Measurements from ENCODE around the gene DMRT1.

Gene DMRT1

GRCh38 chr9:926976-927375, 85.5 kb downstream of the DMRT1 start:
- Histone ChIP-seq H3K14ac (ENCODE audit: low read length) (no peak overlapping the region), H2BK120ac (ENCODE audit: low read depth, low read length) (no peak overlapping the region), H3K36me3 (replicated peaks in 1 of 2; ENCODE audit: control insufficient read depth in 2 of 2, insufficient read depth in 2 of 2, low read length in 2 of 2) (no peaks in the 10 kb centered on the region), H3K27me3 (ENCODE audit: control insufficient read depth in 3 of 3, insufficient read depth in 3 of 3, low read depth in 1 of 3, low read length in 3 of 3) (no peaks in the 10 kb centered on the region), H2BK15ac (ENCODE audit: low read length) (no peak overlapping the region), H3K4ac (ENCODE audit: low read length) (no peak overlapping the region), H3K4me2 (ENCODE audit: insufficient read depth, low read length, poor library complexity, severe bottlenecking) (no peak overlapping the region), H2AK5ac (ENCODE audit: low read depth, low read length) (no peak overlapping the region), H2BK5ac (ENCODE audit: low read length) (no peak overlapping the region), H3K4me3 (ENCODE audit: low read length in 2 of 2) (no peak overlapping the region), H3K23ac (ENCODE audit: low read depth, low read length, poor library complexity) (no peak overlapping the region), H3K4me1 (ENCODE audit: control insufficient read depth in 2 of 2, insufficient read depth in 1 of 2, low read depth in 1 of 2, low read length in 2 of 2) (no peaks in the 10 kb centered on the region), H3K27ac (replicated peaks; ENCODE audit: low read length) (no peak overlapping the region), H4K91ac (ENCODE audit: low read depth, low read length, poor library complexity) (no peak overlapping the region), H2AFZ (ENCODE audit: low read length) (no peak overlapping the region), H4K8ac (ENCODE audit: low read depth, low read length) (no peak overlapping the region), H3K9me3 (replicated peaks in 1 of 2; ENCODE audit: control insufficient read depth in 2 of 2, insufficient read depth in 1 of 2, low read depth in 1 of 2, low read length in 2 of 2) (no peaks in the 10 kb centered on the region), H3K9ac (ENCODE audit: low read depth, low read length, poor library complexity) (no peak overlapping the region), H3K79me1 (ENCODE audit: low read depth, low read length) (no peaks in the 10 kb centered on the region), H3K18ac (ENCODE audit: low read length) (no peak overlapping the region), H2BK12ac (ENCODE audit: low read length) (no peak overlapping the region)
- no CpG with 5 or more reads among the region's 8 CpGs for WGBS, 2 donors (ENCODE audit: extremely low coverage in 2 of 2, insufficient read length in 2 of 2, insufficient replicate concordance in 1 of 2)
- no peak for DNase-seq (ENCODE audit: low spot score)

GRCh38 chr9:928363-929042, 87.0 kb downstream of the DMRT1 start:
- Histone ChIP-seq H3K4me1 (ENCODE audit: control insufficient read depth in 2 of 2, insufficient read depth in 1 of 2, low read depth in 1 of 2, low read length in 2 of 2) (no peaks in the 10 kb centered on the region), H3K79me1 (ENCODE audit: low read depth, low read length) (no peaks in the 10 kb centered on the region), H3K27me3 (ENCODE audit: control insufficient read depth in 3 of 3, insufficient read depth in 3 of 3, low read depth in 1 of 3, low read length in 3 of 3) (no peaks in the 10 kb centered on the region), H3K4ac (ENCODE audit: low read length) (no peak overlapping the region), H2AK5ac (ENCODE audit: low read depth, low read length) (no peak overlapping the region), H3K9me3 (replicated peaks in 1 of 2; ENCODE audit: control insufficient read depth in 2 of 2, insufficient read depth in 1 of 2, low read depth in 1 of 2, low read length in 2 of 2) (no peaks in the 10 kb centered on the region), H4K8ac (ENCODE audit: low read depth, low read length) (no peak overlapping the region), H3K27ac (replicated peaks; ENCODE audit: low read length) (no peak overlapping the region), H2BK120ac (ENCODE audit: low read depth, low read length) (no peak overlapping the region), H3K4me3 (ENCODE audit: low read length in 2 of 2) (no peak overlapping the region), H3K14ac (ENCODE audit: low read length) (no peak overlapping the region), H3K18ac (ENCODE audit: low read length) (no peak overlapping the region), H2BK12ac (ENCODE audit: low read length) (no peak overlapping the region), H3K23ac (ENCODE audit: low read depth, low read length, poor library complexity) (no peak overlapping the region), H4K91ac (ENCODE audit: low read depth, low read length, poor library complexity) (no peak overlapping the region), H3K36me3 (replicated peaks in 1 of 2; ENCODE audit: control insufficient read depth in 2 of 2, insufficient read depth in 2 of 2, low read length in 2 of 2) (no peaks in the 10 kb centered on the region), H3K9ac (ENCODE audit: low read depth, low read length, poor library complexity) (no peak overlapping the region), H2BK15ac (ENCODE audit: low read length) (no peak overlapping the region), H3K4me2 (ENCODE audit: insufficient read depth, low read length, poor library complexity, severe bottlenecking) (no peak overlapping the region), H2BK5ac (ENCODE audit: low read length) (no peak overlapping the region), H2AFZ (ENCODE audit: low read length) (no peak overlapping the region)
- no peak for DNase-seq (ENCODE audit: low spot score)
- no CpG with 5 or more reads among the region's 6 CpGs for WGBS, 2 donors (ENCODE audit: extremely low coverage in 2 of 2, insufficient read length in 2 of 2, insufficient replicate concordance in 1 of 2)

- Histone ChIP-seq H2AFZ (ENCODE audit: low read length) (no peak overlapping the region), H2BK120ac (ENCODE audit: low read depth, low read length) (no peak overlapping the region), H3K27me3 (ENCODE audit: control insufficient read depth in 3 of 3, insufficient read depth in 3 of 3, low read depth in 1 of 3, low read length in 3 of 3) (no peaks in the 10 kb centered on the region), H4K8ac (ENCODE audit: low read depth, low read length) (no peak overlapping the region), H3K4me3 (ENCODE audit: low read length in 2 of 2) (no peak overlapping the region), H3K23ac (ENCODE audit: low read depth, low read length, poor library complexity) (no peak overlapping the region), H3K36me3 (replicated peaks in 1 of 2; ENCODE audit: control insufficient read depth in 2 of 2, insufficient read depth in 2 of 2, low read length in 2 of 2) (no peaks in the 10 kb centered on the region), H3K4me1 (ENCODE audit: control insufficient read depth in 2 of 2, insufficient read depth in 1 of 2, low read depth in 1 of 2, low read length in 2 of 2) (no peaks in the 10 kb centered on the region), H3K79me1 (ENCODE audit: low read depth, low read length) (no peaks in the 10 kb centered on the region), H3K9ac (ENCODE audit: low read depth, low read length, poor library complexity) (no peak overlapping the region), H3K14ac (ENCODE audit: low read length) (no peak overlapping the region), H2AK5ac (ENCODE audit: low read depth, low read length) (no peak overlapping the region), H2BK15ac (ENCODE audit: low read length) (no peak overlapping the region), H3K4me2 (ENCODE audit: insufficient read depth, low read length, poor library complexity, severe bottlenecking) (no peak overlapping the region), H2BK5ac (ENCODE audit: low read length) (no peak overlapping the region), H3K27ac (replicated peaks; ENCODE audit: low read length) (no peak overlapping the region), H2BK12ac (ENCODE audit: low read length) (no peak overlapping the region), H3K9me3 (replicated peaks in 1 of 2; ENCODE audit: control insufficient read depth in 2 of 2, insufficient read depth in 1 of 2, low read depth in 1 of 2, low read length in 2 of 2) (no peaks in the 10 kb centered on the region), H3K18ac (ENCODE audit: low read length) (no peak overlapping the region), H3K4ac (ENCODE audit: low read length) (no peak overlapping the region), H4K91ac (ENCODE audit: low read depth, low read length, poor library complexity) (no peak overlapping the region)
- WGBS, 2 donors (ENCODE audit: extremely low coverage in 2 of 2, insufficient read length in 2 of 2, insufficient replicate concordance in 1 of 2) = no CpG with 5 or more reads among the region's 4 CpGs
- no peak for DNase-seq (ENCODE audit: low spot score)
These were observed 88.2 kb downstream of the DMRT1 start for GRCh38 chr9:929719-930118.

GRCh38 chr9:933356-933755, 91.9 kb downstream of the DMRT1 start:
- Histone ChIP-seq H4K91ac (ENCODE audit: low read depth, low read length, poor library complexity) (no peak overlapping the region), H3K36me3 (replicated peaks in 1 of 2; ENCODE audit: control insufficient read depth in 2 of 2, insufficient read depth in 2 of 2, low read length in 2 of 2) (no peaks in the 10 kb centered on the region), H3K9ac (ENCODE audit: low read depth, low read length, poor library complexity) (no peak overlapping the region), H3K23ac (ENCODE audit: low read depth, low read length, poor library complexity) (no peak overlapping the region), H2BK12ac (ENCODE audit: low read length) (no peak overlapping the region), H2AFZ (ENCODE audit: low read length) (no peak overlapping the region), H3K4me1 (ENCODE audit: control insufficient read depth in 2 of 2, insufficient read depth in 1 of 2, low read depth in 1 of 2, low read length in 2 of 2) (no peaks in the 10 kb centered on the region), H2AK5ac (ENCODE audit: low read depth, low read length) (no peak overlapping the region), H3K4me3 (ENCODE audit: low read length in 2 of 2) (no peak overlapping the region), H3K4ac (ENCODE audit: low read length) (no peak overlapping the region), H4K8ac (ENCODE audit: low read depth, low read length) (no peak overlapping the region), H2BK120ac (ENCODE audit: low read depth, low read length) (no peak overlapping the region), H3K79me1 (ENCODE audit: low read depth, low read length) (no peaks in the 10 kb centered on the region), H3K4me2 (ENCODE audit: insufficient read depth, low read length, poor library complexity, severe bottlenecking) (no peak overlapping the region), H2BK15ac (ENCODE audit: low read length) (no peak overlapping the region), H3K27ac (replicated peaks; ENCODE audit: low read length) (no peak overlapping the region), H3K18ac (ENCODE audit: low read length) (no peak overlapping the region), H2BK5ac (ENCODE audit: low read length) (no peak overlapping the region), H3K9me3 (replicated peaks in 1 of 2; ENCODE audit: control insufficient read depth in 2 of 2, insufficient read depth in 1 of 2, low read depth in 1 of 2, low read length in 2 of 2) (no peaks in the 10 kb centered on the region), H3K27me3 (ENCODE audit: control insufficient read depth in 3 of 3, insufficient read depth in 3 of 3, low read depth in 1 of 3, low read length in 3 of 3) (no peaks in the 10 kb centered on the region), H3K14ac (ENCODE audit: low read length) (no peak overlapping the region)
- DNase-seq (ENCODE audit: low spot score) = no peak
- no CpG with 5 or more reads among the region's 4 CpGs for WGBS, 2 donors (ENCODE audit: extremely low coverage in 2 of 2, insufficient read length in 2 of 2, insufficient replicate concordance in 1 of 2)

All from neuronal stem cell (in vitro differentiated cells).